Medulla oblongata (tissue), 1 donor: Measurements from ENCODE around the gene NPIPA8.
A peak's percentile ranks its signal among the peaks of the same experiment; 100 is the strongest.
"Not testable (repeated sequence)": the region's sequence is repeated elsewhere in the genome, so short reads cannot be mapped to it uniquely, and the experiment has no call there.

Source experiments
- DNase-seq: peaks from one replicate; pipeline ENCODE4 v3.0.0-alpha.2; 2015; ENCODE audit errors: extremely low spot score

The NPIPA8 gene

DNA sequence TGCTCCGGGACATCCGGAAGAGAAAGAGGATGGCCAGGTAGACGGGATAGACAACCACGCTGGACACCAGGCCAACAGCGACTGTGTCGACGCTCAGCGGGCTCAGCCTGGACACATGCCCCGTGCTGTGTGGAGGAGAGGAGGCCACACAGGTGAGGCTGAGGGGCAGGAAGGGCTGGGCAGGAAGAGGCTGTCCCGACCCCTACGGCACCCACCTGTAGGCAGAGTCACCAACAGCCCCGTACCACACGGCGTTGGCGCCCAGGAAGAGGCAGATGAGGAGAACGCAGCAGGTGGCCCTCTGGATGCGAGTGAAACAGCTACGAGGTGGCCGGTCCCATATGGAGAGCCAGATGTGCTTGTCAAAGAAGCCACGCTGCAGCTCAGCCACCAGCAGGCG is at the start of gene NPIPA8:
Gene NPIPA8 (minus strand): TSS at position 101 of the 400 bp plus-strand sequence. CDS start 4,074 bp downstream, outside the sequence.
- not testable (repeated sequence) for DNase-seq

DNA sequence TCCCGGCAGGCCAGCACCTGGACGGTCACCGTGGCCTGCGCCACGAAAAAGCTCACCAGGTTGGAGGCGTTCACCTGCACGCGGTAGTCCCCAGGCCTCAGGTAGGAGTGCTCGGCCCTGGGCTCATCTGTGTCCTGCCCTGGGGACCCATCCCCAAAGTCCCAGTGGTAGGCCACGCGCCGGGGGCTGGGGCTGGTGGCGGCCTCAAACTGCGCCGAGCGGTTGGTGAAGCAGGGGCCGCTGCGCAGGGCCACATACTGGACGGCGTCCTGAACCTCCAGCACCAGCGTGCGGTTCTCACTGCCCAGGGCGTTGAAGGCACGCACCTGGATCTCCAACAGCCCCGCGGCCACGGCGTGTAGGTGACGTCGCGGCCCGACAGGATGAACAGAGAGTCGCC is 48.7 kb upstream of the NPIPA8 start:
- not testable (repeated sequence) for DNase-seq

DNA sequence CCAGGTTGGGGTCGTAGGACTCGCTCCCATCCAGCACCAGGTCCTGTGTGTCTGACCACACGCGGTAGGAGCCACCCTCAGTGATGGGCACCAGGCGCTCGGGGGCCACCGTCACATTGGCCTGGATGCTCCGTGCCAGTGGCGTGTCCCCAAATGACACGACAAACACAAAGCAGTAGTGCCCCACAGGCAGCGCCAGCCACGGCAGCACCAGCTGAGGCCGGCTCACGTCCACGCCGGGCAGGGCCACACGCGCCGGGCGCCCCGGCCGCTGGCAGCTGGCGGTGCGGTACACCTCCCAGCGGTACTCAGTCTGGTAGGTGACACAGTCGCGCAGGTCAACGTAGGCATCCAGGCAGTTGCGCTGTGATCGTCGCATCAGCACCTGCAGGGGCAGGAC is 48.3 kb upstream of the NPIPA8 start:
- DNase-seq, result not testable (repeated sequence)

DNA sequence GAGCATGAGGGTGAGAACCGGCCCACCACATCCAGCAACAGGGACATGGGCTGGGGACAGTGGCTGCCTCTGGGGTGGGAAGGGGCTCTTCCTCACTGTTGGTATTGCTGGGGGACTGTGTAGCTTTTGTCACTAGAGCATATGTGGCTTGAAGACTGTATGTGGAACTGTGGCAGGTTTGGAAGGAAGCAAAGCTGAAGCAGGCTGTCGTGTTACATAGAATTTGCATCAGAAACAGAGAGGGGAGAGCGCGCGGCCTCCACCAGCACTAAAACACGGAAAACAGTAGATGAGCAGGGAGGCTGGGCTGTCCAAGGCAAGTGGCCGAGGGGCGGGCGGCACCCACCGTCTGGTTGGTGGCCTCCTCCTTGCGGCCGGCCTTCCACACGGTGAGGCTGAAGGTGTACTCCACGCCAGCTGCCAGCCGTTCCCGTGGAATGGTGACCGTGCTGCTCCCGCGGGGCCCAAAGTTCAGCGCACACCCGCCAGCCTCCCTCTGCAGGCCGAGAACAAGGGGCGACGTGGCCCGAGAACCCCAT is 47.6 kb upstream of the NPIPA8 start:
- not testable (repeated sequence) for DNase-seq

DNA sequence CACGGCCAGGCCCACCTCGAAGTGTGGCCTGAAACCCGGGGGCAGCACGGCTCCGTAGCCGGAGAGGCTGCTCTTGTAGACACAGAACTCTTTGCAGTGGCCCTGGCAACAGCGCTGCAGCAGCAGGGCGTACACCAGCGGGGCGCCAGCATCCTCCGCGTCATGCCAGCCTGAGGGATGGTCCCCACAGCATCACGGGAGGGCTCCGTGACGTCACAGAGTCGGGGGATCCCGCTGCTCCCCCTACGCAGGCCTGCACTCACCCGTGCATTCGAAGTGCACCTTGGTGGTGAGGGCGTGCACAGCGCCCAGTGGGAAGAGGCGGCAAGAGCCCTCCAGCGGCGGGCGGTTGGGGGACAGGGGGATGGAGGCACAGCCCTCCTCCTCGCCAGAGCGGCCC is 46.2 kb upstream of the NPIPA8 start:
- not testable (repeated sequence) for DNase-seq

DNA sequence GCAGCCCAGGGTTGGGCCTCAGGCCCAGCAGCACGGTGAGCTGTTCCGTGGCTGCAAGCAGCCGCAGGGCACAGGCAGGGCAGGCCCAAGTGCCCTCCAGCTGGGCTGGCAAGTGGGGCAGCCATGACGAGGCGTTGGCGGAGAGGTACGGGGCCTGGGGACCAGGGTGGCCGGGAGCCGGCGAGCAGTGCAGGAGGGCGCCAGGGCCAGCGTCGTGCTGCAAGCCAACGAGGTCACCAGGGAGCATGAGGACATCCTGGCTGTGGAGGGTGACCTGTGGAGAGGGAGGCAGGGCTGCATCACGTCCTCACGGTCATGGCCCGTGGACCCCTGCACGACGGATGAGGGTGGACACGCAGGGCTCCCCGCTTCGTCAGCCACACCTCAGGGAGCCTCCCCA is 11.2 kb upstream of the NPIPA8 start:
- not testable (repeated sequence) for DNase-seq

DNA sequence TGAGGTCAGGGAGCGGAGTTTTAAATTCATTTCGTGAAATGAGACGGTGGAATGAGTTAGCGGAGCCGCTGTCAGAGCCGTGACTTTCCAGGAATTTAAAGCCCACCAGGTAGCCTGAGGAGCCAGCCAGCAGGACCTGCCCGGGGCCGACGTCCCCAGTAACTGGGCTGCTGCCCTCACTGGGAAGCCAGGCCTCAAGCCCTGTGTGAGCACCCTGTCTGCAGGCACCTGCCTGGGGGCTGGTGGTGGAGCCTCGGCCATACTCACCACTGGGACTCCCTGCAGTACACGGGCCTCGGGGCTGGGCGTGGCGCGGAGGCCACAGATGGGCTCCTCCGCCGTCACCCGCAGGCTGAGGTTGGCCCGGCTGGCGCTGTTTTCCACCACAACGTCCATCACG is 10.5 kb upstream of the NPIPA8 start:
- DNase-seq, result not testable (repeated sequence)

DNA sequence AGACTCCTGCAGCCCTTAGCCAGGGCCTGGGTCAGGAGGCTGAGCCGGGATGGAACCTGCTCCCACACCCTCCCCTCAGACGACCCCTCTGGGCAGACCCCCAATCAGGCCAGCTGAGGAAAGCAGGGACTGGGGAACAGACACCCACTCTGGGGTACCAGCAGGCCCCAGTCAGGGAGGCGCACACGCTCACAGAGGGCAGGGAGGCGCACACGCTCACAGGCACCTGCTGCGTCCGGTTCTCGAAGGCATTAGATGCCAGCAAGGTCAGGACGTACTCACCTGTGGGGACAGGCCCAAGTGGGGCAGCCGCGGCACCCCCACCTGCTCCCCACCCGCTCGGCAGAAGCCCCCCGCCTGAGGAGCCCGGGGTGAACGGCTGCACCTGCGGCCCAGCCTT is 8.1 kb upstream of the NPIPA8 start:
- DNase-seq, result not testable (repeated sequence)

DNA sequence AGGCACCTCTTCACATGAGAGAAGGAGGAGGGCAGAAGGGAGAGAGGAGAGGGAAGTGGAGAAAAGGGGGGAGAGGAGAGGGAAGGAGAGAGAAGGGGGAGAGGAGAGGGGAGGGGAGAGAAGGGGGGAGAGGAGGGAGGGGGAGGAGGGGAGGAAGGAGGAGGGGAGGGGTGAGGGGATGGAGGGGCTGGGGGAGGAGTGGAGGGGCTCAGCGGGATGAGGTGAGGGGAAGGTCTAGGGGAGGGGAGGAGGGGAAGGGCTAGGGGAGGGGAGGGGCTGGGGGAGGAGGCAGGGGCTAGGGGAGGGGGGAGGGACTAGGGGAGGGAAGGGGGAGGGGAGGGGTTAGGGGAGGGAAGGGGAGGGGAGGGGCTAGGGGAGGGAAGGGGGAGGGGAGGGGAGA is 5.5 kb upstream of the NPIPA8 start:
- not testable (repeated sequence) for DNase-seq

DNA sequence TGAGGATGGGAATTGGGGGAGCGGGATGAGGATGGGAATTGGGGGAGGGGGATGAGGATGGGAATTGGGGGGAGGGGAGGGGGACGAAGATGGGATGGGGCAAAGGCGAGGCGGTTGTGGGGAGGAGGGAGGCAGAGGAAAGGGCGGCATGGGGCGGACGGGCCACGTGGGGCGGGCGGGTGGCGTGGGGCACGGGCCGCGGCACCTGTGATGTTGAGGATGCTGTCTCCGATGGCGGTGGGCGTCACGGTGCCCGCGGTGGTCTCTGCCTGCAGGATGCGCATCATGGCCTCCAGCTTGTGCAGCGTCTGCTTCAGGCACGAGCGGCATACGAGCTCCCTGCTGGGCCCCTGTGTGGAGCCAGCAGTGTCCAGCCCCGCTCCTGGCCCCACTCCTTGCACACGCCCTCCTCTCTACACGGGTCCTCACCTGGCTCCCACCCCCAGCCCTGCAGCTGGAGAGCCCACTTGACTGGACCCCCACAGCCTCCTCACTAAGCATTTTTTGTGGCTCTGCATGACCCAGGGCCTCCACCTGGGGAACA is 5.0 kb upstream of the NPIPA8 start:
- not testable (repeated sequence) for DNase-seq

DNA sequence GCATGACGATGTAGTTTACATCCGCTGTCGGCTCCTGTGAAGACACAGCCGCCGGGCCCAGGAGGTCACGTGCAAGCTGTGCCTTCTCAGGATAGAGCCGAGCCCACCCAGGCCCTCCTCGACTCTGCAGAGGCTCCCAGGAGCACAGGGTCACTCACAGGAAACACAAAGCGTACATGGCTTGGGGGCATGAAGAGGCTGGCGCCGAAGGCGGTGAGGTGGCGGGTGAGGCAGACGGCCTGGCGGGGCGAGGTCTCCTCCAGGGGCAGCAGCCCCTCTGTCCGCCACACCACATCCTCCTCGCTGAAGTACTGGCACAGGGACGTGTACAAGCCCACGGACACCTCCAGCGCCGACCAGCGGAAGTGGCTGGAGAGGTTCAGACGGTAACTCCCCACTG is 2.7 kb upstream of the NPIPA8 start:
- DNase-seq, result not testable (repeated sequence)

DNA sequence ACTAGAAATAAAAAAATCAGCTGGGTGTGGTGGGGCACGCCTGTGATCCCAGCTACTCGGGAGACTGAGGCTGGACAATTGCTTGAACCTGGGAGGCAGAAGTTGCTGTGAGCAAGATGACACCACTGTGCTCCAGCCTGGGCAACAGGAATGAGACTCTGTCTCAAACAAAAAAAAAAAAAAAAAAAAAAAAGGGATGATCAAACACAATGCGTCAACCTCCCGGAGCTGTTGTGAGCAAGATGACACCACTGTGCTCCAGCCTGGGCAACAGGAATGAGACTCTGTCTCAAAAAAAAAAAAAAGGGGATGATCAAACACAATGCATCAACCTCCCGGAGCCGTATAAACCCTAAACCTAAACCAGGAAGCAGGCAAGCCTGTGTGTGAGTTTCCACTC is 24.7 kb downstream of the NPIPA8 start:
- DNase-seq, result not testable (repeated sequence)

DNA sequence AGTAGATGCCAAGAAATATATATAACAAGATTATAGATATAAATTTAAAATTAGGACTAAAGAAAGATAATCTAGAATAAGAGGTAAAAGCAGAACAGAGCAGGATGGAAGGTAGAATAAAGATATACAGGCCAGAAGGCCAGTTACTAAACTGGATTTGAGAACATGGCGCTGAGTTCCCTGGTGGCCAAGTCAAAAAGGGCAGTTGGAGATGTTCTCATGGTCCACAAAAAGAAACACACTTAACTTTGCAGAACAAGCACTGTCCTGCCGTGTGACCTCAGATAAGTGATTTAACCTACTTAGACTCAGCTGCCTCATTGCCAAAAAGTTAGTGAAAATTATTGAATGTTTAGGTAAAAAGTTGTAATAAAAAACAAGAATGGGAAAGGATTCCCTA is 27.4 kb downstream of the NPIPA8 start:
- DNase-seq, result not testable (repeated sequence)

DNA sequence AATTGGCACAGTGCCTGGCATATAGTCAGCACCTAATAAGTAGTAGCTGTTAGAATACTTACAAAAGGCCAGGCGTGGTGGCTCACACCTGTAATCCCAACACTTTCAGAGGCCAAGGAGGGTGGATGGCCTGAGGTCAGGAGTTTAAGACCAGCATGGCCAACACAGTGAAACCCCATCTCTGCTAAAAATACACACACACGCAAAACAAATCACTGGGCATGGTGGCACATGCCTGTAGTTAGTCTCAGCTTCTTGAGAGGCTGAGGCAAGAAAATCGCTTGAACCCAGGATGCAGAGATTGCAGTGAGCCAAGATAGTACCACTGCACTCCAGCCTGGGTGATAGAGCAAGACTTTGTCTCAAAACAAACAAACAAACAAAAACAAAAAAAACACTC is 29.3 kb downstream of the NPIPA8 start:
- not testable (repeated sequence) for DNase-seq

DNA sequence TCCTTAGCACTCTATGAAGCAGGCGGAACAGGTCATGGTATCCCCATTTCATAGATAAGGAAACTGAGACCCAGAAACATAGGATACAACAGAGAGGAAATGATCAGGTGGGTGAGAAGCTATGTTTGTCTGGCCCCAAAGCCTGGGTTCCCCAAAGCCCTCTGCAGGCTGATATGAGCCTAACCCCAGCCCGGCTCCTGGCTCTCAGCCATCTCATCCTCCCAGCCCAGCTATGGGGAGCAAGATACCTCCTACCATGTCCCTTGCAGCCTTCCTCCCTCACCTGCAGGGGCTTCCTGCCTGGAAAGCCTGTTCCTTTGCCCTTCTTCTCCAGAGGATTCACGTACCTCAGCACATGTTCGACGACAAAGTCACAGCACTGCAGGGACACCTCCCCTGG is 30.5 kb downstream of the NPIPA8 start:
- DNase-seq, result peak; percentile 0

DNA sequence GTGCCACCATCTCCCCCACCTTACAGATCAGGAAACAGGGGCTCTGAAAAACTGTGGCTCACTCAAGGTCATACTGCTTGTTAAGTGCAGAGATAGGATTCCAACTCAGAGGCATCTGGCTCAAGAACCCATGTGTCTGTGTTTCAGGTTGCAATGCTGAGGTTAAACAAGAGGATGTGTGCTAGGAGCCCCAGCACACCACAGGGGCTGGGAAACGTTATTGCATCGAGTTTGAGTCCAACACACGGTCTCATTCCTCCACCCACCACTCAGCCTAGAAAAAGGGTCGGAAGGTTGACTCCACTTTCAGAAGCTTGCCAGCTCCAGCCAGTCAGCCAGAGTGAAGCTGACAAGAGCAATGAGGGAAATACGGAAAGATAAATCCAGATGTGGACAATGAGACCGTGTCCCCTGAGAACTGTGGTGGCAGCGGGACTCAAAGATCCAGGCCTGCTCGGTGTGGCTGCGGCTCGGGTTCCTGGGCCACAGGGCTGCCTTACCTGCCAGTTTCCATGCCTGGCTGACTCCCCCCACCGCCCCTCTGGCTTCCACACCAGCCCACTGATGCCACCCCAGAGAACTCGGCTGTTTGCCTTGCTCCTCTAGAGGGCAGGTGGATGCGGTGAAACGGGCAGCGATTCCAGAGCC is 33.4 kb downstream of the NPIPA8 start:
- not testable (repeated sequence) for DNase-seq

DNA sequence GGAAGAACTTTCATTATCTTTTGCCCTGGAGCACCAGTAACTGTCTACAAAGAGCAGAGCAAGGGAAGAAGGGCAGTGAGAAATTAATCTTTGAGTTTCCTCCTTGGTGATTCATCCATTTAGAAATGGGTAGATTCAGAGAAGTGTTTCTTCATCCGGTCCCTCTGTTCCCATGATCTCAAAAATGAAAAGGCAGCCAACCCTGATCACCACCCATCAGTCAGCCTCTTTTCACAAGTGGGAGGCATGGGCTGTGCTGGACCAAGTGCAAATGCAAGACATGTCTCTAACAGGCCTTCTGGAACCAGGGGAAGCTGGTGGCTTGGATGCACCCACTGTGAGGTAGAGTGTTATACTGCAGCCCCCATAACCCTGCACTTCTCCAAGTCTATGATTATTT is 38.8 kb downstream of the NPIPA8 start:
- DNase-seq, result not testable (repeated sequence)

DNA sequence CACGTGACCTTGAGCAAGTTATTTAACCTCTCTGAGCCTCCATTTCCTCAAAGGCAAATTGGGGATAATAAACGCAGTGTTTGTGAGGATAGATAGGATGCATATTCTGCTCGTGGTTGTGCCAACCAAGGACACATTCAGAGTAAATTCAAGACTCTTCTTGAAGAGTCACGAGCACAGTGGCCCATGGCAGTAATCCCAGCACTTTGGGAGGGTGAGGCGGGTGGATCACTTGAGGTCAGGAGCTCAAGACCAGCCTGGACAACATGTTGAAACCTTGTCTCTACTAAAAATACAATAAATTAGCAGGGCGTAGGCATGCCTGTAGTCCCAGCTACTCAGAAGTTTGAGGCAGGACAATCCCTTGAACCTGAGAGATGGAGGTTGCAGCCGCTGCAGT is 39.6 kb downstream of the NPIPA8 start:
- DNase-seq, result not testable (repeated sequence)

DNA sequence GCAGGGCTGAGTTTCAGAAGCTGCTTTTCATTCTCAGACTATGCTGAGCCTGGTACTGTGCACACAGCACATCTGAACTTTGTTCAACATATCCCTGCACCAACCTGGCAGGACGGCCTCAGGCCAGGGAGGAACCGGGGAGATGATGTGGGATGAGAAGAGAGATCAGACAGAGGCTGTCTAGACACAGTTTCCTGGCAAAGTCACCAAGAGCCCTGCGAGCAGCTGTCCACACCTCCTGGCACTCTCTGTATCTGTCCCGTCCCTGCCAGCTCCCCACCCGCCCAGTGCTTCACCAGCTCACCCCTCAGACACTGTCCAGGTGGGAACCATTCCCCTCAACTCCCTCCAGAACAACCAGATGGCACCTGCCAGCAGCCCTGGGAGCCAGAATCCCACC is 42.2 kb downstream of the NPIPA8 start:
- DNase-seq, result not testable (repeated sequence)

DNA sequence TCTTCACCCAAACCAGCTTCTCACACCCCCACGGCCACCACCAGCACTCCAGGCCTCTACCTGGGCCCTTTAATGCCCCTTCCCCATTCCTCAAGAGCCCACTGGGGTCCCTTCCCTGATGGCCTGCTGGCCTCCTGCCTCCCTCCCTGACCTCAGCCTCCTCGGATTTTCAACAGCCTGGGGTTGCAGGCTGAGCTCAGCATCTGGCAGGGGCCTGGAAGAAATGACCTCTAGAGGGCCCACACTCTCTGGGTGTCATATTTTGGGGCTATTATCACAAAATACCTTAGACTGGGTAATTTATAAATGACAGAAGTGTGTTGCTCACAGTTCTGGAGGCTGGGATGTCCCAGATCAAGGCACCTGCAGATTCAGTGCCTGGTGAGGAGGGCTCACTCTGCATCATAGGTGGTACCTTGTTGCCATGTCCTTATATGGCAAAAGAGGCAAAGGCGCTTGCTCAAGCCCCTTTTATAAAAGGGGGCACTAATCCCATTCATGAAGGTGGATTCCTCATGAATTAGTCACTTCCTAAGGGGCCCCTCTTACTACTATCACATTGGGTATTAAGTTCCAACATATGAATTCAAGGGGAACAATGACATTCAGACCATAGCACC is 43.1 kb downstream of the NPIPA8 start:
- not testable (repeated sequence) for DNase-seq

DNA sequence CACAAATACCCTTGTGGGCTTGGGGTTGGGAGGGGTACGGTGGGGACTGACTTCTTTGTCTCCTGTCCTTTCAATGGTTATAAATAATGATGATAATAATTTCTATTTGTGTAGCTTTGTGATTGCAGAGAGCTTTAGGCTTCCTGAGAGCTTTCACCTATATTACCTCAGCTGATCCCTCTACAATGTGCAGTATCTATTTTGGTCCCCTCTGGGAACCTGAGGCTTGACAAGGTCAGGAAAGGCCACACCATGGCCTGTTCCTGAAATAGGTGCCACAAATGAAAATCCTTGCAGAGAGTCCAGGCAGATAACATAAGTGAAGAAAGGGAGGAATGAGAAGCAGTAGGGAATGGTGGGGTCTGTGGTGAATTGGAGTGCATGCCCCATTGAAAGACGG is 45.6 kb downstream of the NPIPA8 start:
- not testable (repeated sequence) for DNase-seq

DNA sequence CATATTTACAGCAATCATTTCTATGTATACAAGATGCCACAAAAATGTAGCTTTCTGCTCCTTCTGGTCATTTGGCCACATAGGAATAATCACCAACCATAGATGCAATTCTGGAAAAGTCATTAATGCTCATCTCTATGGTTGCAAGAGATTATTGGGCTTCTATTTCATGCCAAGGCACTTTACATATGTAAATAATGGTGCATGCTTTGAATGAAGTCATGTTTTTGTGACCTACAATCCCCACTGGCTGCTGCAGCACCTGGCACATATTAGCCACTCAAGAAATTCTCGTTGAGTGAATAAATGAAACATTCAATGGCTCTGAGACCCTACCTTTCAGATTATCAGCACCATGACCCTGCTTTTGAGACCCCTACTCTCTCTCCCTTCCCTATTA is 50.2 kb downstream of the NPIPA8 start:
- DNase-seq, result not testable (repeated sequence)

DNA sequence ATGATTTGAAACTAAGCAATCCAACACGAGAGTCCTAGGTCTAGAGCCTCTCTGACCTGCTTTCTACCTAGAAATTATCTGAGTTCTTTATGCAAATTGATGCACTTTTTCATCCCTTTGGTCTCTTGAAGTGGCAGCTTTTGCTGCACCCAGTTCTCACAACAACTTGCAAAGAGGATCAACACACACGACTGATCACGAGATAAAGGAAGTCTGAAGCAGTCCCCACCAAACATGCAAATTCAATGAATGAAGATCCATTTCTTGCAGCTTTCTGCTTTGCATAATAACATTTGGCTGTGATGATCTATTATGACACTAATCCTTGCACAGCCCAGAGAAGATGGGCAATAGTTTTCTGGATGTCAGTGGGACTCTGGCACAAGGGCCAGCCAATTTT is 56.2 kb downstream of the NPIPA8 start:
- DNase-seq, result not testable (repeated sequence)
